ENCODE measurements around the gene BORCS8. TPM values are rescaled to one million over a fixed set of nuclear protein-coding genes. Genes with fewer than 3 reads are reported as not detected.
A peak's percentile ranks its signal among the peaks of the same experiment; 100 is the strongest.

BORCS8 gene
- total and polyA plus RNA-seq, 2 of the 4 experiments (the other 2 are of a cell fraction): 16.7 to 33.9 TPM

- Histone ChIP-seq H3K56ac (ENCODE audit: extremely low read depth, insufficient read depth, low read length) (no peak overlapping the region; the same call in 1 of the 2 replicates), H2AK5ac (ENCODE audit: low read depth, low read length) (peak overlapping the region; percentile 64; the same call in 1 of the 2 replicates), H3K4ac (ENCODE audit: low read depth, low read length) (peak overlapping the region; percentile 93; the same call in 1 of the 2 replicates), H3K9me3 (ENCODE audit: control insufficient read depth, insufficient read depth, low read length) (no peaks in the 10 kb centered on the region), H3K4me2 (ENCODE audit: low read depth, low read length) (peak overlapping the region; percentile 64), H3K27me3 (ENCODE audit: control insufficient read depth, insufficient read depth, low read length) (no peaks in the 10 kb centered on the region), H3K14ac (replicated peaks; ENCODE audit: low read depth, low read length) (no peak overlapping the region), H4K5ac (ENCODE audit: low read depth, low read length) (peak overlapping the region; percentile 96), H3K27ac (ENCODE audit: insufficient read depth, low read length) (peak overlapping the region; percentile 54), H2AK9ac (replicated peaks; ENCODE audit: low read depth, low read length, poor library complexity) (peak overlapping the region; percentile 87), H3K36me3 (ENCODE audit: control insufficient read depth, insufficient read depth, low read length) (peaks cover 12% of the 10 kb centered on the region), H4K8ac (ENCODE audit: low read depth in 2 of 2, low read length in 2 of 2) (peak overlapping the region; percentile 96 to 99), H2BK20ac (ENCODE audit: low read depth, low read length) (no peak overlapping the region), H3K9me1 (ENCODE audit: insufficient read depth, low read length) (no peaks in the 10 kb centered on the region), H2BK120ac (ENCODE audit: low read depth, low read length) (peak overlapping the region; percentile 77), H2AFZ (replicated peaks; ENCODE audit: low read length, poor library complexity) (peak overlapping the region; percentile 98), H3K4me1 (ENCODE audit: control insufficient read depth, insufficient read depth, low read length) (peaks cover 2% of the 10 kb centered on the region; the same call in 1 of the 2 replicates), H4K91ac (ENCODE audit: insufficient read depth, low read depth, low read length) (peak overlapping the region; percentile 91), H2BK15ac (ENCODE audit: low read depth, low read length) (no peak overlapping the region), H3K18ac (ENCODE audit: low read depth, low read length) (no peak overlapping the region; the same call in 1 of the 2 replicates), H3K23ac (ENCODE audit: low read depth, low read length) (no peak overlapping the region), H4K20me1 (ENCODE audit: insufficient read depth, low read length) (no peaks in the 10 kb centered on the region), H3K4me3 (ENCODE audit: insufficient read depth, low read depth, low read length) (no peak overlapping the region), H3K79me1 (ENCODE audit: low read depth in 1 of 2, low read length in 2 of 2) (no peaks in the 10 kb centered on the region), H2BK5ac (ENCODE audit: low read depth, low read length, poor library complexity, severe bottlenecking) (peak overlapping the region; percentile 37), H3K9ac (ENCODE audit: low read depth, low read length) (peak overlapping the region; percentile 53; the same call in 1 of the 2 replicates)
- POLR2A ChIA-PET (ENCODE audit: unreplicated experiment): interaction anchor here (0.6 kb wide), 1 partner anchor 21 kb away, joined by 4 read pairs; no protein-coding TSS in a partner anchor
- ATAC-seq (ENCODE audit: low read depth) (peak; percentile 99), DNase-seq (peak; percentile 44)
- 45% methylated on average over 22 of the region's 47 CpGs; no CpG with 5 or more reads in 1 of the 2 experiments for WGBS, 2 experiments (ENCODE audit: extremely low coverage in 2 of 2, insufficient read length in 1 of 2)
- CTCF ChIA-PET: interaction anchor here (0.6 to 1.5 kb wide), 4 partner anchors 9 to 132 kb away, joined by 3 to 12 read pairs (median 4); no protein-coding TSS in a partner anchor
- intact Hi-C loops (cut with micrococcal nuclease): loop anchor here (1.0 to 10.0 kb wide), 2 partner anchors 29 to 179 kb away; partner anchors contain the start of genes MAU2 and SUGP1
- in situ Hi-C loops (cut with MboI; ENCODE audit: low sequenced_read_pairs): no loop called here
- no TSS peak for BruUV-seq (replicated peaks)
- dilution Hi-C loops (cut with HindIII; ENCODE audit: low sequenced_read_pairs, unreplicated experiment): no loop called here
- peak; percentile 94 for TF ChIP-seq CTCF (conservative IDR thresholded peaks at IDR 0.05; ENCODE audit: low read depth, low read length)
- TF ChIP-seq RAD21 (IDR thresholded peaks at IDR 0.05; ENCODE audit: low read length): peak; percentile 87
- TF ChIP-seq, protein P1, sequence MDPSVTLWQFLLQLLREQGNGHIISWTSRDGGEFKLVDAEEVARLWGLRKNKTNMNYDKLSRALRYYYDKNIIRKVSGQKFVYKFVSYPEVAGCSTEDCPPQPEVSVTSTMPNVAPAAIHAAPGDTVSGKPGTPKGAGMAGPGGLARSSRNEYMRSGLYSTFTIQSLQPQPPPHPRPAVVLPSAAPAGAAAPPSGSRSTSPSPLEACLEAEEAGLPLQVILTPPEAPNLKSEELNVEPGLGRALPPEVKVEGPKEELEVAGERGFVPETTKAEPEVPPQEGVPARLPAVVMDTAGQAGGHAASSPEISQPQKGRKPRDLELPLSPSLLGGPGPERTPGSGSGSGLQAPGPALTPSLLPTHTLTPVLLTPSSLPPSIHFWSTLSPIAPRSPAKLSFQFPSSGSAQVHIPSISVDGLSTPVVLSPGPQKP (IDR thresholded peaks at IDR 0.05; ENCODE audit: borderline replicate concordance, low read depth, low read length): peak; percentile 90
- TF ChIP-seq MXI1 (IDR thresholded peaks at IDR 0.05; ENCODE audit: borderline replicate concordance, low read depth, low read length): no peak
- TF ChIP-seq MAZ (IDR thresholded peaks at IDR 0.05; ENCODE audit: borderline replicate concordance, low read depth, low read length): peak; percentile 52; the same call in 1 of the 2 replicates
- TF ChIP-seq CEBPB (IDR thresholded peaks at IDR 0.05; ENCODE audit: low read depth, low read length): no peak
- no peak for TF ChIP-seq USF2 (IDR thresholded peaks at IDR 0.05; ENCODE audit: low read depth, low read length)
- peak; percentile 79 for TF ChIP-seq SMC3 (IDR thresholded peaks at IDR 0.05; ENCODE audit: low read depth, low read length)
Observed at GRCh38 chr19:19145684-19146608, 46.0 kb downstream of the BORCS8 start.

Data from IMR-90 (cell line).